ENCODE data around the gene RNF183. TPM values are rescaled to one million over a fixed set of nuclear protein-coding genes. Genes with fewer than 3 reads are reported as not detected.

The RNF183 gene
- polyA plus RNA-seq, 1 of the 3 experiments (the other 2 are of a cell fraction), result not detected

GRCh38 chr9:113299800-113300292 is 3.3 kb downstream of the RNF183 start:
- no peaks in the 10 kb centered on the region for H4K20me1 ChIP-seq (ENCODE audit: insufficient read depth)
- CTCF ChIA-PET, result interaction anchor here (1.9 to 2.1 kb wide), 2 partner anchors 25 to 110 kb away, joined by 4 to 7 read pairs; partner anchors contain the start of genes C9orf43 and POLE3
- no peak overlapping the region for H3K27ac ChIP-seq (ENCODE audit: low read depth in 2 of 2, low read length in 1 of 2)
- H3K9me3 ChIP-seq, result no peaks in the 10 kb centered on the region
- no peak for TF ChIP-seq TCF12 (IDR thresholded peaks at IDR 0.05)
- TF ChIP-seq GATA2 (CRISPR knock-in tag; IDR thresholded peaks at IDR 0.05), result no peak
- TF ChIP-seq MAX (IDR thresholded peaks at IDR 0.05; ENCODE audit: low read depth), result no peak
- no peak for TF ChIP-seq CHD2 (IDR thresholded peaks at IDR 0.05; ENCODE audit: low read length, partially characterized antibody)
- no peak for TF ChIP-seq SMC3 (IDR thresholded peaks at IDR 0.05; ENCODE audit: low read depth, low read length)
- no peak for TF ChIP-seq RXRA (IDR thresholded peaks at IDR 0.05; ENCODE audit: borderline replicate concordance, low read depth)
- TF ChIP-seq ZBTB33 (IDR thresholded peaks at IDR 0.05; ENCODE audit: borderline replicate concordance, low read depth), result no peak
- no peak for TF ChIP-seq USF2 (IDR thresholded peaks at IDR 0.05; ENCODE audit: borderline replicate concordance, low read depth, low read length)
- TF ChIP-seq EP300 (IDR thresholded peaks at IDR 0.05; ENCODE audit: borderline replicate concordance in 1 of 2, low read depth in 1 of 2, low read length in 1 of 2), result no peak
- TF ChIP-seq FOSL2 (IDR thresholded peaks at IDR 0.05; ENCODE audit: borderline replicate concordance, low read depth), result no peak
- TF ChIP-seq TAF1 (IDR thresholded peaks at IDR 0.05; ENCODE audit: borderline replicate concordance, low read depth, low read length), result no peak
- no peaks in the 10 kb centered on the region for H3K9me2 ChIP-seq
- no peaks in the 10 kb centered on the region for H3K36me3 ChIP-seq (replicated peaks in 1 of 2; ENCODE audit: control insufficient read depth in 1 of 2, insufficient read depth in 2 of 2, low read length in 1 of 2)
- no peaks in the 10 kb centered on the region for H3K27me3 ChIP-seq (ENCODE audit: insufficient read depth)
- POLR2A ChIA-PET, result no interaction called here
- no peak overlapping the region for H3K4me3 ChIP-seq (ENCODE audit: low read depth in 2 of 2, low read length in 1 of 2)
- no peaks in the 10 kb centered on the region for H3F3A ChIP-seq (replicated peaks; ENCODE audit: insufficient read depth)
- no peak overlapping the region for H3K9ac ChIP-seq
- no peak for DNase-seq
- H3K4me1 ChIP-seq (ENCODE audit: control insufficient read depth in 1 of 2, insufficient read depth in 2 of 2, low read depth in 1 of 2, low read length in 1 of 2), result no peaks in the 10 kb centered on the region
- H2AFZ ChIP-seq (ENCODE audit: low read depth), result no peak overlapping the region
- H3K79me2 ChIP-seq (ENCODE audit: insufficient read depth), result no peaks in the 10 kb centered on the region
- no peak overlapping the region for H3K4me2 ChIP-seq
- 64% methylated on average over 8 of the region's 8 CpGs for WGBS (ENCODE audit: low lambda C conversion rate)

GRCh38 chr9:113298924-113299770 is 4.0 kb downstream of the RNF183 start:
- no peaks in the 10 kb centered on the region for H3K4me1 ChIP-seq (ENCODE audit: control insufficient read depth in 1 of 2, insufficient read depth in 2 of 2, low read depth in 1 of 2, low read length in 1 of 2)
- TF ChIP-seq POLR2AphosphoS5 (IDR thresholded peaks at IDR 0.05; ENCODE audit: low read depth, low read length), result no peak
- no peak for TF ChIP-seq RCOR1 (IDR thresholded peaks at IDR 0.05; ENCODE audit: low read length)
- TF ChIP-seq RFX5 (IDR thresholded peaks at IDR 0.05; ENCODE audit: low read length), result no peak
- no peak for TF ChIP-seq CTCF (IDR thresholded peaks at IDR 0.05)
- H3K9ac ChIP-seq, result no peak overlapping the region
- ChIA-PET POLR2A (no interaction called here), CTCF (interaction anchor here (1.0 to 2.1 kb wide), 4 partner anchors 25 to 111 kb away, joined by 3 to 7 read pairs (median 4); partner anchors contain the start of genes C9orf43 and POLE3)
- no peak overlapping the region for H3K27ac ChIP-seq (ENCODE audit: low read depth in 2 of 2, low read length in 1 of 2)
- no peaks in the 10 kb centered on the region for H3K9me2 ChIP-seq
- 79% methylated on average over 11 of the region's 15 CpGs for WGBS (ENCODE audit: low lambda C conversion rate)
- no peaks in the 10 kb centered on the region for H3K36me3 ChIP-seq (replicated peaks in 1 of 2; ENCODE audit: control insufficient read depth in 1 of 2, insufficient read depth in 2 of 2, low read length in 1 of 2)
- H3F3A ChIP-seq (replicated peaks; ENCODE audit: insufficient read depth), result no peaks in the 10 kb centered on the region
- H2AFZ ChIP-seq (ENCODE audit: low read depth), result no peak overlapping the region
- H3K4me2 ChIP-seq, result no peak overlapping the region
- H3K27me3 ChIP-seq (ENCODE audit: insufficient read depth), result no peaks in the 10 kb centered on the region
- no peak overlapping the region for H3K4me3 ChIP-seq (ENCODE audit: low read depth in 2 of 2, low read length in 1 of 2)
- H3K79me2 ChIP-seq (ENCODE audit: insufficient read depth), result no peaks in the 10 kb centered on the region
- H4K20me1 ChIP-seq (ENCODE audit: insufficient read depth), result no peaks in the 10 kb centered on the region
- no peak for DNase-seq
- no peaks in the 10 kb centered on the region for H3K9me3 ChIP-seq

All from SK-N-SH (cell line).